Spinal cord (tissue), 10 donors: ENCODE results near the gene DCN. TPM values are rescaled to one million over a fixed set of nuclear protein-coding genes. Genes with fewer than 3 reads are reported as not detected.

ENCODE experiments used
- DNase-seq, 6 donors: peaks; one replicate each; pipeline versions ENCODE4 v3.0.0 to v3.0.0-alpha.2; 2013 to 2015; ENCODE audit warnings: low spot score in 6 of 6, low read depth in 4 of 6
- H3K27ac ChIP-seq: one replicate; pipeline ENCODE4 v1.5.1; 2013; ENCODE audit warnings: low read depth, low read length, control low read depth
- H3K27me3 ChIP-seq: one replicate; pipeline ENCODE4 v1.6.1; 2013; ENCODE audit warnings: low read length; ENCODE audit not compliant: control insufficient read depth, insufficient read depth
- H3K36me3 ChIP-seq: one replicate; pipeline ENCODE4 v1.6.1; 2013; ENCODE audit warnings: low read length; ENCODE audit not compliant: control insufficient read depth, insufficient read depth
- H3K4me1 ChIP-seq: one replicate; pipeline ENCODE4 v1.6.1; 2013; ENCODE audit warnings: low read length; ENCODE audit not compliant: control insufficient read depth, insufficient read depth
- H3K4me3 ChIP-seq: one replicate; pipeline ENCODE4 v1.5.1; 2013; ENCODE audit warnings: low read depth, low read length, control low read depth
- H3K9me3 ChIP-seq: one replicate; pipeline ENCODE4 v1.6.1; 2013; ENCODE audit warnings: low read length; ENCODE audit not compliant: control insufficient read depth, insufficient read depth
- WGBS: methylation state at CpG from one replicate; pipeline ENCODE4 v1.1.5; 2013; ENCODE audit warnings: missing lambda C conversion rate; ENCODE audit not compliant: insufficient coverage; 5-methylcytosine and 5-hydroxymethylcytosine counted together
- polyA plus RNA-seq, 2 donors: library from polyadenylated mRNA; unstranded; fragments of 120-200 nt; gene quantifications; one replicate each; pipeline ENCODE4 v1.2.1, GENCODE V29; 2013; ENCODE audit not compliant: insufficient read length in 2 of 2
- total RNA-seq, 2 donors: library from RNA; depleted of rRNA in 1 of 2; stranded (reverse); fragments of 120-200 nt in 1 of 2; fragments of >200 nt in 1 of 2; gene quantifications; one replicate each; pipeline versions ENCODE4 v1.2.3 to v1.2.4, GENCODE V29; 2013 to 2014
- donor health status: healthy.

Gene DCN
- total and polyA plus RNA-seq, 4 donors: 150 to 1,076 (median 470) TPM

GRCh38 chr12:91100906-91101305 lies 81.7 kb downstream of the DCN start:
- no peaks in the 10 kb centered on the region for H3K27me3 ChIP-seq
- H3K4me3 ChIP-seq: no peak overlapping the region
- no peaks in the 10 kb centered on the region for H3K9me3 ChIP-seq
- no peak overlapping the region for H3K27ac ChIP-seq
- no CpG with 5 or more reads among the region's 2 CpGs for WGBS
- H3K4me1 ChIP-seq: no peaks in the 10 kb centered on the region
- no peaks in the 10 kb centered on the region for H3K36me3 ChIP-seq
- DNase-seq: no peak

- Histone ChIP-seq H3K4me1 (no peaks in the 10 kb centered on the region), H3K27ac (no peak overlapping the region), H3K27me3 (no peaks in the 10 kb centered on the region), H3K36me3 (no peaks in the 10 kb centered on the region), H3K4me3 (no peak overlapping the region), H3K9me3 (no peaks in the 10 kb centered on the region)
- no peak for DNase-seq
- WGBS: 74% methylated on average over 2 of the region's 2 CpGs
Observed at GRCh38 chr12:91099836-91100235, 82.8 kb downstream of the DCN start.

DNA sequence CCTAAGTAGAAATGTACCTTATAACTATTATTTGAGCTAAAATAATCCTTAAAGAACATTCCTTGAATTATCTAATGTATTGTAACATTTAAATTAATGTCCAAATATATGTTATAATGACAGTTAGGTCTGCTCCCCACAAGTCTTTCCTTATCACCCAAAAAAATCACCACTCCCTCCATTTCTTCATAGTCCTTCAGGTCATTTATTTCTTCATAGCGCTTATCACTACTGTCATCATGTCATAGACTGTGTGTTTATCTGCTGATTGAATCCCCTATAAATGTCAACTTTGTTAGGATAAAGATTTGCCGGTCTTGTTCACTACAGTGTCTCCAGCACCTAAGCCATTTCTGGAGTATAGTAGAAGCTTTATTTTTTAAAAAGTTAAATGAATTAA lies 83.3 kb downstream of the DCN start:
- H3K27ac ChIP-seq: no peak overlapping the region
- WGBS: no CpG with 5 or more reads among the region's 2 CpGs
- H3K9me3 ChIP-seq: no peaks in the 10 kb centered on the region
- H3K27me3 ChIP-seq: no peaks in the 10 kb centered on the region
- H3K4me3 ChIP-seq: no peak overlapping the region
- no peaks in the 10 kb centered on the region for H3K36me3 ChIP-seq
- no peak for DNase-seq
- no peaks in the 10 kb centered on the region for H3K4me1 ChIP-seq

GRCh38 chr12:91098941-91099340 lies 83.7 kb downstream of the DCN start:
- DNase-seq: no peak
- Histone ChIP-seq H3K27ac (no peak overlapping the region), H3K4me1 (no peaks in the 10 kb centered on the region), H3K9me3 (no peaks in the 10 kb centered on the region), H3K36me3 (no peaks in the 10 kb centered on the region), H3K27me3 (no peaks in the 10 kb centered on the region), H3K4me3 (no peak overlapping the region)
- no CpG with 5 or more reads among the region's 3 CpGs for WGBS

DNA sequence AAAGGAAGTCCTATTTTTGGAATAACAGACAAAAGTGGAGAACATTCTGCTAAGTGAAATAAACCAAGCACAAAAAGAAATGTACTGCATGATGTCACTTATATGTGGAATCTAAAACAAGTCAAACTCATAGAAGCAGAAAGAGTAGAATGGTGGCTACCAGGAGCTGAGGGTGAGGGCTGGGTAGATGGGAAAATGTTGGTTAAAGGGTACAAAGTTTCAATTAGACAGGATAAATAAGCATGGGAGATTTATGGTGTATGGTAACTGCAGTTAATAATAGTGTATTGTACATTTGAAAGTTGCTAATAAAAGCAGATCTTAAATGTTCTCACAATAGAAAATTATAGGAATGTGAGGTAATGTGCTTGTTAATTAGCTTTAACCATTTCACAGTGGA lies 84.2 kb downstream of the DCN start:
- no peaks in the 10 kb centered on the region for H3K9me3 ChIP-seq
- DNase-seq: no peak
- H3K27ac ChIP-seq: no peak overlapping the region
- no peak overlapping the region for H3K4me3 ChIP-seq
- H3K4me1 ChIP-seq: no peaks in the 10 kb centered on the region
- no peaks in the 10 kb centered on the region for H3K27me3 ChIP-seq
- H3K36me3 ChIP-seq: no peaks in the 10 kb centered on the region

DNA sequence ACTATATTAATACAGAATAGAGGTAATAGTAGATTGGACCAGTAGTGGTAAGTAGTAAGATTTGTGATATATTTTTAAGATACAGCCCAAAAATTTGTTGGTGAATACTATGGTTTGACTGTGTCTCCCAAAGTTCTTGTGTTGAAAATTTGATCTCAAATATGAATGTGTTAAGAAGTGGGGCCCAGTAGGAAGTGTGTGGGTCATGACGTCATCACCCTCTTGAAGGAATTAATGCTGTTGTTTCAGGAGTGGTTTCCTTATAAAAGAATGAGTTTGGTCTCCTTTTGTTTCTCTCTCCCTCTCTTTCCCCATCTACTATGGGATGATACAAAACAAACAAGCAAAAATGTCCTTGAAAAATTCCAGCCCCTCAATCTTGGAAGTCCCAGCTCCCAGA lies 87.7 kb downstream of the DCN start:
- Histone ChIP-seq H3K9me3 (peaks cover under 1% of the 10 kb centered on the region), H3K36me3 (no peaks in the 10 kb centered on the region), H3K27me3 (no peaks in the 10 kb centered on the region), H3K27ac (no peak overlapping the region), H3K4me1 (no peaks in the 10 kb centered on the region), H3K4me3 (no peak overlapping the region)
- WGBS: no CpG with 5 or more reads among the region's 1 CpG
- no peak for DNase-seq

DNA sequence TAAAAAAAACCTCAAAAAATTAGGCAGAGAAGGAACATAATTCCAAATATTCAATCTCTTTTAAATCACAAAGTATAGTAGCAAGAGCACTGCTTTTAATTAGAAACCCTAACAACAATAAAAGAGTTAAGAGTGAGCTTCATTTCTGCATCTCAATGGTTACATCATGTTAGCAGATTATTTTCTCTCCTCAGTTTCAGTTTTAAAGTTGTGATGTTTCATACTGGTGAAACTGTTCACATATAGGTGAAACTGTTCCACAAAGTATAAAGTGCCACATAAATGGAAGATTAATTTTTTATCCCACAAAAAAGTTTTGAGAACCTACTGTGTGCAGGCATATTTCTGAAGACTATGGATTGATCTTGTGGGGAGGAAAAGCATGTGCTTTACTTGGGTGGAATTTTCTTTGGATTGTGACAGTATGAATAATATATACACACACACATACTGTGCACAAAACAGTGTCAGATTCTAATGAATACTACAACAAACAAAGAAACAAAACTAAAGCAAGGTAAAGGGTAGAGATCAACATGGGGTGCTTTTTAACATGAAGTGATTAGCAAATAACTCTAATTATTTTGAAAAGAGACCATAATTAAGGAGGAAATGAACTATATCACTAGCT lies 88.5 kb downstream of the DCN start:
- Histone ChIP-seq H3K36me3 (no peaks in the 10 kb centered on the region), H3K4me3 (no peak overlapping the region), H3K4me1 (no peaks in the 10 kb centered on the region), H3K27ac (no peak overlapping the region), H3K27me3 (no peaks in the 10 kb centered on the region), H3K9me3 (peaks cover 3% of the 10 kb centered on the region)
- no peak for DNase-seq

- H3K4me3 ChIP-seq: no peak overlapping the region
- H3K27ac ChIP-seq: no peak overlapping the region
- H3K9me3 ChIP-seq: peaks cover 3% of the 10 kb centered on the region
- no peaks in the 10 kb centered on the region for H3K4me1 ChIP-seq
- H3K27me3 ChIP-seq: no peaks in the 10 kb centered on the region
- DNase-seq: no peak
- no peaks in the 10 kb centered on the region for H3K36me3 ChIP-seq
- WGBS: no CpG with 5 or more reads among the region's 4 CpGs
Observed at GRCh38 chr12:91093341-91093740, 89.3 kb downstream of the DCN start.

- H3K4me3 ChIP-seq: no peak overlapping the region
- peaks cover 4% of the 10 kb centered on the region for H3K9me3 ChIP-seq
- H3K36me3 ChIP-seq: no peaks in the 10 kb centered on the region
- DNase-seq: no peak
- H3K27me3 ChIP-seq: no peaks in the 10 kb centered on the region
- 66% methylated on average over 4 of the region's 6 CpGs for WGBS
- H3K27ac ChIP-seq: no peak overlapping the region
- H3K4me1 ChIP-seq: no peaks in the 10 kb centered on the region
Observed at GRCh38 chr12:91091916-91092715, 90.5 kb downstream of the DCN start.
